PC-9 (cell line): Measurements from ENCODE around the gene SETD3. TPM values are rescaled to one million over a fixed set of nuclear protein-coding genes. Genes with fewer than 3 reads are reported as not detected.

Experiments
- BruUV-seq: library from RNA; stranded (reverse); fragments of 400-500 nt; replicated peaks from 2 replicates; lab custom pipeline; 2021; lab: Mats Ljungman, UMichigan
- CTCF ChIA-PET: fragments of 300-600 bp; sonication (Branson Sonifier 250); formaldehyde crosslinking; loops from one replicate; lab custom pipeline; 2022; ENCODE audit warnings: antibody characterized with exemption; lab: Charles Lee
- POLR2A ChIA-PET: fragments of 300-600 bp; sonication (Branson Sonifier 250); formaldehyde crosslinking; loops from one replicate; lab custom pipeline; 2022; ENCODE audit warnings: antibody characterized with exemption; ENCODE audit not compliant: unreplicated experiment; lab: Charles Lee
- DNase-seq, 2 experiments: peaks; one replicate each; pipeline versions ENCODE4 v3.0.0 to v3.0.0-alpha.2; 2015 to 2022; ENCODE audit warnings: mixed read lengths in 1 of 2
- H2AFZ ChIP-seq: fragments of 200-600 bp; sonication (generic); 2 replicates; pipeline ENCODE4 v1.8.1; 2017; ENCODE audit warnings: antibody characterized with exemption
- H3F3A ChIP-seq: fragments of 200-600 bp; sonication (generic); 2 replicates; pipeline ENCODE4 v1.8.1; 2017; ENCODE audit warnings: antibody characterized with exemption, mild to moderate bottlenecking, low read depth; ENCODE audit not compliant: insufficient read depth
- H3K27ac ChIP-seq: fragments of 200-600 bp; sonication (generic); 2 replicates; pipeline ENCODE4 v1.6.1; 2016; ENCODE audit warnings: mixed run types
- H3K27me3 ChIP-seq: fragments of 200-600 bp; sonication (generic); 2 replicates; pipeline ENCODE4 v1.6.1; 2016; ENCODE audit warnings: low read depth, mixed run types; ENCODE audit not compliant: insufficient read depth
- H3K36me3 ChIP-seq: fragments of 200-600 bp; sonication (generic); 2 replicates; pipeline ENCODE4 v1.6.1; 2016; ENCODE audit warnings: low read depth, mixed run types
- H3K4me1 ChIP-seq: fragments of 200-600 bp; sonication (generic); replicated peaks from 2 replicates; pipeline ENCODE4 v1.6.1; 2016; ENCODE audit warnings: mixed run types; ENCODE audit not compliant: insufficient read depth
- H3K4me2 ChIP-seq: fragments of 200-600 bp; sonication (generic); 2 replicates; pipeline ENCODE4 v1.6.1; 2017; ENCODE audit warnings: mixed run types
- H3K4me3 ChIP-seq: fragments of 200-600 bp; sonication (generic); 2 replicates; pipeline ENCODE4 v1.6.1; 2016; ENCODE audit warnings: mixed run types
- H3K79me2 ChIP-seq: fragments of 200-600 bp; sonication (generic); 2 replicates; pipeline ENCODE4 v1.6.1; 2017; ENCODE audit warnings: low read depth, mixed run types
- H3K9me2 ChIP-seq: fragments of 200-600 bp; sonication (generic); 2 replicates; pipeline ENCODE4 v1.8.1; 2017; ENCODE audit warnings: mild to moderate bottlenecking; ENCODE audit not compliant: insufficient read depth
- H3K9me3 ChIP-seq: fragments of 200-600 bp; sonication (generic); 2 replicates; pipeline ENCODE4 v1.8.1; 2016; ENCODE audit warnings: low read depth; ENCODE audit not compliant: insufficient read depth
- H4K20me1 ChIP-seq: fragments of 200-600 bp; sonication (generic); 2 replicates; pipeline ENCODE4 v1.8.1; 2017; ENCODE audit not compliant: insufficient read depth
- EZH2 ChIP-seq: fragments of 200-600 bp; sonication (generic); IDR thresholded peaks from 2 replicates; pipeline ENCODE4 v1.8.0; 2017; ENCODE audit warnings: antibody characterized with exemption, low read depth
- intact Hi-C: fragments of 100-400 bp; cut with micrococcal nuclease; formaldehyde crosslinking; loops from one replicate; pipeline ENCODE4 v1.10.0; 2022; ENCODE audit not compliant: unreplicated experiment
- total RNA-seq: library from RNA; stranded (reverse); gene quantifications from 2 replicates; pipeline ENCODE4 v1.2.3, GENCODE V29; 2021
- TF ChIP-seq, protein P1 (sequence below): fragments of 200-600 bp; sonication (generic); conservative IDR thresholded peaks from 2 replicates; pipeline ENCODE4 v1.6.1; 2017; ENCODE audit warnings: mixed run types, antibody characterized with exemption, mild to moderate bottlenecking, moderate library complexity

The SETD3 gene
- total RNA-seq, 1 experiment from 2014 or later, result 13.4 TPM

- H4K20me1 ChIP-seq, result peaks cover 42% of the 10 kb centered on the region
- no peaks in the 10 kb centered on the region for H3K36me3 ChIP-seq
- CTCF ChIA-PET, result no interaction called here
- peak within 1 kb of the TSS; percentile 76 for H2AFZ ChIP-seq
- H3F3A ChIP-seq, result no peaks in the 10 kb centered on the region
- H3K27me3 ChIP-seq, result no peaks in the 10 kb centered on the region
- peak within 1 kb of the TSS; percentile 94 for H3K4me2 ChIP-seq
- H3K4me1 ChIP-seq, result peaks cover 22% of the 10 kb centered on the region
- DNase-seq, result peak; percentile 94
- intact Hi-C loops, result no loop called here
- H3K9me3 ChIP-seq, result no peaks in the 10 kb centered on the region
- peak within 1 kb of the TSS; percentile 92 for H3K4me3 ChIP-seq
- POLR2A ChIA-PET, result interaction anchor here (0.5 to 0.7 kb wide), 5 partner anchors 12 to 824 kb away, joined by 3 to 9 read pairs (median 5); no protein-coding TSS in a partner anchor
- H3K79me2 ChIP-seq, result peaks cover 86% of the 10 kb centered on the region
- no TSS peak for BruUV-seq
- TF ChIP-seq, protein P1, sequence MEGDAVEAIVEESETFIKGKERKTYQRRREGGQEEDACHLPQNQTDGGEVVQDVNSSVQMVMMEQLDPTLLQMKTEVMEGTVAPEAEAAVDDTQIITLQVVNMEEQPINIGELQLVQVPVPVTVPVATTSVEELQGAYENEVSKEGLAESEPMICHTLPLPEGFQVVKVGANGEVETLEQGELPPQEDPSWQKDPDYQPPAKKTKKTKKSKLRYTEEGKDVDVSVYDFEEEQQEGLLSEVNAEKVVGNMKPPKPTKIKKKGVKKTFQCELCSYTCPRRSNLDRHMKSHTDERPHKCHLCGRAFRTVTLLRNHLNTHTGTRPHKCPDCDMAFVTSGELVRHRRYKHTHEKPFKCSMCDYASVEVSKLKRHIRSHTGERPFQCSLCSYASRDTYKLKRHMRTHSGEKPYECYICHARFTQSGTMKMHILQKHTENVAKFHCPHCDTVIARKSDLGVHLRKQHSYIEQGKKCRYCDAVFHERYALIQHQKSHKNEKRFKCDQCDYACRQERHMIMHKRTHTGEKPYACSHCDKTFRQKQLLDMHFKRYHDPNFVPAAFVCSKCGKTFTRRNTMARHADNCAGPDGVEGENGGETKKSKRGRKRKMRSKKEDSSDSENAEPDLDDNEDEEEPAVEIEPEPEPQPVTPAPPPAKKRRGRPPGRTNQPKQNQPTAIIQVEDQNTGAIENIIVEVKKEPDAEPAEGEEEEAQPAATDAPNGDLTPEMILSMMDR, result no peak
- no peak for TF ChIP-seq EZH2
- H3K27ac ChIP-seq, result peak within 1 kb of the TSS; percentile 72
- no peaks in the 10 kb centered on the region for H3K9me2 ChIP-seq
Measured at GRCh38 chr14:99480917-99481744, 472 bp upstream of the SETD3 start, which contains the start of gene CCNK. Gene CCNK, plus strand, starts transcription at chr14:99481409. Its CDS starts 11,269 bp downstream, at chr14:99492678.

DNA sequence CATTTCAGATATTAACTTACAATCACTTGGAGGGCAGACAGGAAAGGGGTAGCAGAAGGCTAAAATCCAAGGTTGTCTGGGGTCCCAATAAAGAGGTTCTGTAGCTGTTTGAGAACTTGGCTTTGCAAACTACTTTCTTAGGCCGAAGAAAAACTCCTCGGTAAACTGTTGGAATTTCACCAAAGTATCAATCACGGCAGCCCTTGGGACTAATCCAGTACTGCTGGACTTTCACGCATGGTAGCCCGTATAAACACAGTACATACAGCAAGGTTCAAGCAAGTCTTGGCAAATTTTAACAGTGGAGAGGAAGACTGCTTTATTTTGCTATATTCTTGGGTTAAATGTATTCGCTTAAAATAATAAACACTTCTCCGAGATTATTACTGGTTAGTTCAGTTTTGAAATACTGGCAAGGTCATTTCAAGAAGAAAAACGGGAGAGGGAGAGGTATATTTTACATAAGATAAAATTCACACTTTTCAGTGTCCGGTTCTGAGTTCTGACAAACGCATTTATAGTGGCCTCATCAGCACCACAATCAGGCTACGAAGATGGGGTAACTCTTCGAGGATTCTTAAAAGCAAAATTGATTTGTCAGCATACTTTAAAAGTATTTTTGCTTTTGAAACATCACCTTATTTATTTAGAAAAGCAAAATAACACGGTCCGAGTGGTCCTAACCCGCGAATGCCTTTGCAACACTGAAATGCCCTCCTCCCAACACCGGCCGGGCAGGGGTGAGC is 1.3 kb downstream of the SETD3 start:
- H3K4me3 ChIP-seq, result peak overlapping the region; percentile 76
- intact Hi-C loops, result no loop called here
- H3F3A ChIP-seq, result no peaks in the 10 kb centered on the region
- H3K9me2 ChIP-seq, result no peaks in the 10 kb centered on the region
- H3K4me1 ChIP-seq, result peaks cover 22% of the 10 kb centered on the region
- ChIA-PET CTCF (no interaction called here), POLR2A (no interaction called here)
- H2AFZ ChIP-seq, result peak overlapping the region; percentile 75; the same call in 1 of the 2 replicates
- H3K9me3 ChIP-seq, result no peaks in the 10 kb centered on the region
- no peak overlapping the region for H3K27ac ChIP-seq
- BruUV-seq, result no TSS peak
- peak overlapping the region; percentile 93 for H3K4me2 ChIP-seq
- DNase-seq, result no peak
- TF ChIP-seq, protein P1, result no peak
- no peak for TF ChIP-seq EZH2
- peaks cover 28% of the 10 kb centered on the region for H4K20me1 ChIP-seq
- H3K36me3 ChIP-seq, result no peaks in the 10 kb centered on the region
- H3K27me3 ChIP-seq, result no peaks in the 10 kb centered on the region
- peaks cover 83% of the 10 kb centered on the region for H3K79me2 ChIP-seq

DNA sequence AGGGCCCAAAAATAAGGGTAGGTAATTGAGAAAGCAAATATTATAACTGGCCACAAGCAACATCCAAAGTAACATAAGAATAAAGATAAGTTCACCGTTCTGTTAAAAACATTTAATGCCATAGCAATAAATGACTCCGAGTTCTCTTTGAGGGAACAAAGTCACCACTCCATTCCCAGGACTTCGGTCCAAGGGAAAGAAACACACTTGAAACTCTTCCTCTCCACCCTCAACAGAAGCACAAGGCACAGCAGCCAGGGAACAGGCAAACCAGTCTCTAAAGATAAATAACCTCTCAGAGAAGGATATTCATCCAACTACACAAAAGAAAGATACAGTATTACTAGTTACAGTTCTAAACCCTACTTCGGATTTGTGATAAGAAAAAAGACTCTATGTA is 2.5 kb downstream of the SETD3 start:
- H3K27ac ChIP-seq, result no peak overlapping the region
- H2AFZ ChIP-seq, result no peak overlapping the region
- intact Hi-C loops, result no loop called here
- ChIA-PET CTCF (no interaction called here), POLR2A (no interaction called here)
- no peaks in the 10 kb centered on the region for H3F3A ChIP-seq
- DNase-seq, result no peak
- H3K27me3 ChIP-seq, result no peaks in the 10 kb centered on the region
- no peaks in the 10 kb centered on the region for H3K9me3 ChIP-seq
- BruUV-seq, result no TSS peak
- H3K79me2 ChIP-seq, result peaks cover 76% of the 10 kb centered on the region
- H4K20me1 ChIP-seq, result peaks cover 17% of the 10 kb centered on the region
- TF ChIP-seq EZH2, result no peak
- TF ChIP-seq, protein P1, result no peak
- H3K36me3 ChIP-seq, result no peaks in the 10 kb centered on the region
- peaks cover 22% of the 10 kb centered on the region for H3K4me1 ChIP-seq
- H3K4me3 ChIP-seq, result no peak overlapping the region
- H3K9me2 ChIP-seq, result no peaks in the 10 kb centered on the region
- H3K4me2 ChIP-seq, result no peak overlapping the region
